ENCODE data around the gene HOTAIR. TPM values are rescaled to one million over a fixed set of nuclear protein-coding genes. Genes with fewer than 3 reads are reported as not detected.

Gene HOTAIR
- total and polyA plus RNA-seq, 2 donors (not counting 3 experiments of a cell fraction or from before 2014, with no cell fraction given) = not detected

GRCh38 chr12:53960187-53961024, 14.3 kb downstream of the HOTAIR start:
- DNase-seq (ENCODE audit: low read depth, low spot score) (no peak), FAIRE-seq (no peak)
- H3K27ac ChIP-seq (ENCODE audit: insufficient read depth, low read depth, low read length) = no peak overlapping the region
- H3K9ac ChIP-seq (replicated peaks; ENCODE audit: extremely low read depth, insufficient read depth, low read length) = no peak overlapping the region
- no peak overlapping the region for H2AFZ ChIP-seq (ENCODE audit: low read depth, low read length)
- H3K36me3 ChIP-seq (ENCODE audit: control insufficient read depth in 2 of 2, extremely low read depth in 1 of 2, insufficient read depth in 2 of 2, low read length in 2 of 2) = no peaks in the 10 kb centered on the region
- peaks cover 90 to 98% of the 10 kb centered on the region in 2 experiments for H3K27me3 ChIP-seq (ENCODE audit: control insufficient read depth in 2 of 2, insufficient read depth in 2 of 2, low read length in 2 of 2)
- no peak overlapping the region for H3K4me3 ChIP-seq (replicated peaks in 1 of 3; ENCODE audit: insufficient read depth in 1 of 3, low read depth in 1 of 3, low read length in 3 of 3)
- no peaks in the 10 kb centered on the region for H3K9me3 ChIP-seq (replicated peaks; ENCODE audit: control insufficient read depth, insufficient read depth, low read length)
- H3K9me1 ChIP-seq (replicated peaks; ENCODE audit: control insufficient read depth, extremely low read depth, insufficient read depth, low read length) = no peaks in the 10 kb centered on the region
- intact Hi-C loops (cut with micrococcal nuclease) = no loop called here
- H3K4me1 ChIP-seq (ENCODE audit: control insufficient read depth, extremely low read depth, insufficient read depth, low read length) = no peaks in the 10 kb centered on the region
- no peak overlapping the region for H3K4me2 ChIP-seq (ENCODE audit: insufficient read depth, low read length)
- H3K79me2 ChIP-seq (ENCODE audit: control insufficient read depth, insufficient read depth, low read length) = no peaks in the 10 kb centered on the region
- peak; percentile 88 for TF ChIP-seq EZH2 (IDR thresholded peaks at IDR 0.05; ENCODE audit: borderline replicate concordance, low read depth, low read length, severe bottlenecking)
- TF ChIP-seq JUN (IDR thresholded peaks at IDR 0.05; ENCODE audit: borderline replicate concordance, insufficient read depth, insufficient read length, low read depth) = no peak
- no peak for TF ChIP-seq CTCF (IDR thresholded peaks at IDR 0.05; ENCODE audit: extremely low read depth in 1 of 2, insufficient read depth in 1 of 2, low read depth in 1 of 2, low read length in 2 of 2)
- ChIA-PET POLR2A (no interaction called here), CTCF (interaction anchor here (1.0 kb wide), 1 partner anchor 24 kb away, joined by 3 read pairs; the partner anchor contains the start of gene HOXC10)
- H4K20me1 ChIP-seq (replicated peaks; ENCODE audit: control insufficient read depth, extremely low read depth, insufficient read depth, low read length) = no peaks in the 10 kb centered on the region
- no TSS peak for BruUV-seq (replicated peaks)
- dilution Hi-C loops (cut with MboI; ENCODE audit: extremely low pct_ligation_motif_present, low sequenced_read_pairs) = no loop called here

GRCh38 chr12:53959314-53959713, 15.4 kb downstream of the HOTAIR start:
- H4K20me1 ChIP-seq (replicated peaks; ENCODE audit: control insufficient read depth, extremely low read depth, insufficient read depth, low read length) = no peaks in the 10 kb centered on the region
- ChIA-PET POLR2A (no interaction called here), CTCF (no interaction called here)
- intact Hi-C loops (cut with micrococcal nuclease) = no loop called here
- no peaks in the 10 kb centered on the region for H3K36me3 ChIP-seq (ENCODE audit: control insufficient read depth in 2 of 2, extremely low read depth in 1 of 2, insufficient read depth in 2 of 2, low read length in 2 of 2)
- no peak overlapping the region for H3K4me2 ChIP-seq (ENCODE audit: insufficient read depth, low read length)
- H3K4me1 ChIP-seq (ENCODE audit: control insufficient read depth, extremely low read depth, insufficient read depth, low read length) = no peaks in the 10 kb centered on the region
- dilution Hi-C loops (cut with MboI; ENCODE audit: extremely low pct_ligation_motif_present, low sequenced_read_pairs) = no loop called here
- no peaks in the 10 kb centered on the region for H3K9me1 ChIP-seq (replicated peaks; ENCODE audit: control insufficient read depth, extremely low read depth, insufficient read depth, low read length)
- no peak overlapping the region for H3K4me3 ChIP-seq (replicated peaks in 1 of 3; ENCODE audit: insufficient read depth in 1 of 3, low read depth in 1 of 3, low read length in 3 of 3)
- H2AFZ ChIP-seq (ENCODE audit: low read depth, low read length) = no peak overlapping the region
- H3K9ac ChIP-seq (replicated peaks; ENCODE audit: extremely low read depth, insufficient read depth, low read length) = no peak overlapping the region
- DNase-seq (ENCODE audit: low read depth, low spot score) (no peak), FAIRE-seq (no peak)
- H3K27me3 ChIP-seq (ENCODE audit: control insufficient read depth in 2 of 2, insufficient read depth in 2 of 2, low read length in 2 of 2) = peaks cover 86 to 98% of the 10 kb centered on the region in 2 experiments
- H3K9me3 ChIP-seq (replicated peaks; ENCODE audit: control insufficient read depth, insufficient read depth, low read length) = no peaks in the 10 kb centered on the region
- no peaks in the 10 kb centered on the region for H3K79me2 ChIP-seq (ENCODE audit: control insufficient read depth, insufficient read depth, low read length)
- no peak overlapping the region for H3K27ac ChIP-seq (ENCODE audit: insufficient read depth, low read depth, low read length)
- TF ChIP-seq, protein P1, sequence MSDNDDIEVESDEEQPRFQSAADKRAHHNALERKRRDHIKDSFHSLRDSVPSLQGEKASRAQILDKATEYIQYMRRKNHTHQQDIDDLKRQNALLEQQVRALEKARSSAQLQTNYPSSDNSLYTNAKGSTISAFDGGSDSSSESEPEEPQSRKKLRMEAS (IDR thresholded peaks at IDR 0.05; ENCODE audit: insufficient read depth, insufficient read length) = no peak
- TF ChIP-seq POLR2AphosphoS5 (IDR thresholded peaks at IDR 0.05; ENCODE audit: insufficient read depth, low read depth, low read length) (no peak), POLR2A (IDR thresholded peaks at IDR 0.05; ENCODE audit: low read depth, low read length) (no peak), GATA2 (IDR thresholded peaks at IDR 0.05; ENCODE audit: insufficient read depth, insufficient read length, low read depth, low read length) (no peak), EZH2 (IDR thresholded peaks at IDR 0.05; ENCODE audit: borderline replicate concordance, low read depth, low read length, severe bottlenecking) (no peak), FOS (IDR thresholded peaks at IDR 0.05; ENCODE audit: borderline replicate concordance, insufficient read depth, low read length) (no peak), CTCF (IDR thresholded peaks at IDR 0.05; ENCODE audit: extremely low read depth in 1 of 2, insufficient read depth in 1 of 2, low read depth in 1 of 2, low read length in 2 of 2) (no peak), JUN (IDR thresholded peaks at IDR 0.05; ENCODE audit: borderline replicate concordance, insufficient read depth, insufficient read length, low read depth) (no peak), MYC (IDR thresholded peaks at IDR 0.05; ENCODE audit: low read depth, low read length) (no peak)
- BruUV-seq (replicated peaks) = no TSS peak
